HEK293 (cell line): ENCODE data around the gene ITGB3.

Experiments used
- EGR2 ChIP-seq: fragments of 450-650 bp; formaldehyde crosslinking; IDR thresholded peaks from 2 replicates; pipeline ENCODE4 v1.5.1; 2016; ENCODE audit warnings: low read depth, missing biosample characterization, missing genetic modification characterization
- GFI1B ChIP-seq: fragments of 450-650 bp; formaldehyde crosslinking; IDR thresholded peaks from 2 replicates; pipeline ENCODE4 v1.5.1; 2016; ENCODE audit warnings: missing biosample characterization, missing genetic modification characterization
- HOXA7 ChIP-seq: sonication (generic); formaldehyde crosslinking; IDR thresholded peaks from 2 replicates; pipeline ENCODE4 v1.8.1; 2022; ENCODE audit warnings: missing genetic modification reagents, borderline replicate concordance
- KLF17 ChIP-seq: fragments of 450-650 bp; formaldehyde crosslinking; IDR thresholded peaks from 2 replicates; pipeline ENCODE4 v1.5.1; 2016; ENCODE audit warnings: missing biosample characterization, missing genetic modification characterization
- WT1 ChIP-seq: fragments of 450-650 bp; formaldehyde crosslinking; IDR thresholded peaks from 2 replicates; pipeline ENCODE4 v1.5.1; 2016; ENCODE audit warnings: missing biosample characterization, missing genetic modification characterization
- ZBTB8A ChIP-seq: fragments of 450-650 bp; formaldehyde crosslinking; IDR thresholded peaks from 2 replicates; pipeline ENCODE4 v1.5.1; 2016; ENCODE audit warnings: missing biosample characterization, missing genetic modification characterization
- ZEB2 ChIP-seq: fragments of 450-650 bp; formaldehyde crosslinking; IDR thresholded peaks from 2 replicates; pipeline ENCODE4 v1.5.1; 2016; ENCODE audit warnings: missing biosample characterization, missing genetic modification characterization
- ZNF112 ChIP-seq: fragments of 450-650 bp; formaldehyde crosslinking; IDR thresholded peaks from 2 replicates; pipeline ENCODE4 v1.5.0; 2017; ENCODE audit warnings: missing biosample characterization, missing genetic modification characterization
- ZNF121 ChIP-seq: fragments of 450-650 bp; formaldehyde crosslinking; IDR thresholded peaks from 2 replicates; pipeline ENCODE4 v1.5.1; 2016; ENCODE audit warnings: missing biosample characterization, missing genetic modification characterization
- ZNF140 ChIP-seq: fragments of 450-650 bp; formaldehyde crosslinking; IDR thresholded peaks from 2 replicates; pipeline ENCODE4 v1.5.1; 2016; ENCODE audit warnings: missing biosample characterization, missing genetic modification characterization
- ZNF174 ChIP-seq: fragments of 450-650 bp; formaldehyde crosslinking; IDR thresholded peaks from 2 replicates; pipeline ENCODE4 v1.5.0; 2017; ENCODE audit warnings: missing biosample characterization, mild to moderate bottlenecking, missing genetic modification characterization
- ZNF202 ChIP-seq: fragments of 450-650 bp; formaldehyde crosslinking; IDR thresholded peaks from 2 replicates; pipeline ENCODE4 v1.5.1; 2016; ENCODE audit warnings: missing biosample characterization, missing genetic modification characterization, borderline replicate concordance
- ZNF26 ChIP-seq: fragments of 450-650 bp; formaldehyde crosslinking; IDR thresholded peaks from 2 replicates; pipeline ENCODE4 v1.5.1; 2016; ENCODE audit warnings: missing biosample characterization, missing genetic modification characterization
- ZNF302 ChIP-seq: fragments of 450-650 bp; formaldehyde crosslinking; IDR thresholded peaks from 2 replicates; pipeline ENCODE4 v1.5.1; 2016; ENCODE audit warnings: missing biosample characterization, missing genetic modification characterization, low read depth
- ZNF324 ChIP-seq: fragments of 450-650 bp; formaldehyde crosslinking; IDR thresholded peaks from 2 replicates; pipeline ENCODE4 v1.5.1; 2016; ENCODE audit warnings: missing biosample characterization, missing genetic modification characterization
- ZNF354C ChIP-seq: fragments of 450-650 bp; formaldehyde crosslinking; IDR thresholded peaks from 2 replicates; pipeline ENCODE4 v1.5.1; 2016; ENCODE audit warnings: missing biosample characterization, missing genetic modification characterization, low read depth, borderline replicate concordance
- ZNF366 ChIP-seq: fragments of 450-650 bp; formaldehyde crosslinking; conservative IDR thresholded peaks from 2 replicates; pipeline ENCODE4 v1.5.1; 2016; ENCODE audit warnings: missing biosample characterization, missing genetic modification characterization
- ZNF433 ChIP-seq: fragments of 450-650 bp; formaldehyde crosslinking; IDR thresholded peaks from 2 replicates; pipeline ENCODE4 v1.5.1; 2016; ENCODE audit warnings: missing biosample characterization, missing genetic modification characterization, low read depth
- ZNF548 ChIP-seq: fragments of 450-650 bp; formaldehyde crosslinking; IDR thresholded peaks from 2 replicates; pipeline ENCODE4 v1.5.1; 2016; ENCODE audit warnings: missing biosample characterization, missing genetic modification characterization
- ZNF660 ChIP-seq: fragments of 450-650 bp; IDR thresholded peaks from 2 replicates; pipeline ENCODE4 v1.5.1; 2018; ENCODE audit warnings: missing biosample characterization, mild to moderate bottlenecking, missing genetic modification characterization
- ZNF664 ChIP-seq: fragments of 450-650 bp; formaldehyde crosslinking; IDR thresholded peaks from 2 replicates; pipeline ENCODE4 v1.5.1; 2016; ENCODE audit warnings: missing biosample characterization, missing genetic modification characterization
- ZNF792 ChIP-seq: fragments of 450-650 bp; formaldehyde crosslinking; IDR thresholded peaks from 2 replicates; pipeline ENCODE4 v1.5.1; 2016; ENCODE audit warnings: missing biosample characterization, missing genetic modification characterization
- TF ChIP-seq, protein P1 (sequence below): fragments of 450-650 bp; formaldehyde crosslinking; IDR thresholded peaks from 2 replicates; pipeline ENCODE4 v1.5.1; 2016; ENCODE audit warnings: missing biosample characterization, missing genetic modification characterization, low read depth
- TF ChIP-seq, protein P2 (sequence below): fragments of 450-650 bp; formaldehyde crosslinking; IDR thresholded peaks from 2 replicates; pipeline ENCODE4 v1.5.1; 2016; ENCODE audit warnings: missing biosample characterization, missing genetic modification characterization
- TF ChIP-seq, protein P3 (sequence below): fragments of 450-650 bp; formaldehyde crosslinking; IDR thresholded peaks from 2 replicates; pipeline ENCODE4 v1.5.1; 2016; ENCODE audit warnings: missing biosample characterization, missing genetic modification characterization
- TF ChIP-seq, protein P4 (sequence below): fragments of 450-650 bp; formaldehyde crosslinking; IDR thresholded peaks from 2 replicates; pipeline ENCODE4 v1.5.1; 2016; ENCODE audit warnings: missing biosample characterization, missing genetic modification characterization, borderline replicate concordance

ITGB3 gene

DNA sequence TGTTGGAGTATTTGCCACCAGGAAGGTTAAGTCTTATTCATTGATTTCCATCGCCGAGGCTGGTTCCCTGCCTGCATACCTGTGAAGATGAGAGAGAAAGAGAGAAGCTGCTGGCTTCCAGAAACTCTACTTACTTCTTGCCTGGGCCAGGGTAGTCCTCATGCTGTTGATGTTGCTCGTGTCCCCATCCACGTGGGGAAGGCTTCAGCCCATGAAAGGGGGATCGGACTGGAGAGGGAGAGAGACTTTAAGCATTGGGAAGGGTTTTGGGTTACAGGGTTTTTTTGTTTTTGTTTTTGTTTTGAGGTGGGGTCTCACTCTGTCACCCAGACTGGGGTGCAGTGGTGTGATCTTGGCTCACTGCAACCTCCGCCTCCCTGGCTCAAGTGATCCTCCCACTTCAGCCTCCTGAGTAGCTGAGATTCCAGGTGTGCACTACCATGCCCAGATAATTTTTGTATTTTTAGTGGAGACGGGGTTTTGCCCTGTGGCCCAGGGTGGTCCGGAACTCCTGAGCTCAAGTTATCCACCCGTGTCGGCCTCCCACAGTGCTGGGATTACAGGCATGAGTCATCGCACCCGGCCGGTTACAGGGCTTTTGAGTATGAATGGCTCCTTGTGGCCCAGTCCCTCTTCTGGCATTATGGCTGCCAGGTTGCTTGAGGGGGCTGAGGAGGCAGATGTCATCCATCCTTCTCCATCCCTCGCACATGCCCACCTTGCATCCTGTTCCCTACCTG lies 26.6 kb downstream of the ITGB3 start (continued):
- 0 out of 2 replicates have a peak, but pooled peaks have one; percentile 19 for TF ChIP-seq ZNF660 (tag by site-specific recombination)
- TF ChIP-seq, protein P1, sequence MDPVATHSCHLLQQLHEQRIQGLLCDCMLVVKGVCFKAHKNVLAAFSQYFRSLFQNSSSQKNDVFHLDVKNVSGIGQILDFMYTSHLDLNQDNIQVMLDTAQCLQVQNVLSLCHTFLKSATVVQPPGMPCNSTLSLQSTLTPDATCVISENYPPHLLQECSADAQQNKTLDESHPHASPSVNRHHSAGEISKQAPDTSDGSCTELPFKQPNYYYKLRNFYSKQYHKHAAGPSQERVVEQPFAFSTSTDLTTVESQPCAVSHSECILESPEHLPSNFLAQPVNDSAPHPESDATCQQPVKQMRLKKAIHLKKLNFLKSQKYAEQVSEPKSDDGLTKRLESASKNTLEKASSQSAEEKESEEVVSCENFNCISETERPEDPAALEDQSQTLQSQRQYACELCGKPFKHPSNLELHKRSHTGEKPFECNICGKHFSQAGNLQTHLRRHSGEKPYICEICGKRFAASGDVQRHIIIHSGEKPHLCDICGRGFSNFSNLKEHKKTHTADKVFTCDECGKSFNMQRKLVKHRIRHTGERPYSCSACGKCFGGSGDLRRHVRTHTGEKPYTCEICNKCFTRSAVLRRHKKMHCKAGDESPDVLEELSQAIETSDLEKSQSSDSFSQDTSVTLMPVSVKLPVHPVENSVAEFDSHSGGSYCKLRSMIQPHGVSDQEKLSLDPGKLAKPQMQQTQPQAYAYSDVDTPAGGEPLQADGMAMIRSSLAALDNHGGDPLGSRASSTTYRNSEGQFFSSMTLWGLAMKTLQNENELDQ (tag by site-specific recombination): no peak
- TF ChIP-seq ZNF664 (tag by site-specific recombination): no peak
- TF ChIP-seq WT1 (tag by site-specific recombination): peak; percentile 74
- TF ChIP-seq ZNF548 (tag by site-specific recombination): no peak
- TF ChIP-seq ZNF174: no peak
- TF ChIP-seq ZNF112 (tag by site-specific recombination): no peak
- no peak for TF ChIP-seq ZNF140 (tag by site-specific recombination)
- peak; percentile 93 for TF ChIP-seq ZEB2 (tag by site-specific recombination)
- no peak for TF ChIP-seq GFI1B (tag by site-specific recombination)
- TF ChIP-seq ZNF302 (tag by site-specific recombination): no peak
- no peak for TF ChIP-seq ZNF792 (tag by site-specific recombination)
- no peak for TF ChIP-seq HOXA7 (CRISPR knock-in tag)
- TF ChIP-seq EGR2: peak; percentile 14; the same call in 1 of the 2 replicates
- TF ChIP-seq ZNF202 (tag by site-specific recombination): no peak
- TF ChIP-seq ZNF26: no peak
- TF ChIP-seq, protein P2, sequence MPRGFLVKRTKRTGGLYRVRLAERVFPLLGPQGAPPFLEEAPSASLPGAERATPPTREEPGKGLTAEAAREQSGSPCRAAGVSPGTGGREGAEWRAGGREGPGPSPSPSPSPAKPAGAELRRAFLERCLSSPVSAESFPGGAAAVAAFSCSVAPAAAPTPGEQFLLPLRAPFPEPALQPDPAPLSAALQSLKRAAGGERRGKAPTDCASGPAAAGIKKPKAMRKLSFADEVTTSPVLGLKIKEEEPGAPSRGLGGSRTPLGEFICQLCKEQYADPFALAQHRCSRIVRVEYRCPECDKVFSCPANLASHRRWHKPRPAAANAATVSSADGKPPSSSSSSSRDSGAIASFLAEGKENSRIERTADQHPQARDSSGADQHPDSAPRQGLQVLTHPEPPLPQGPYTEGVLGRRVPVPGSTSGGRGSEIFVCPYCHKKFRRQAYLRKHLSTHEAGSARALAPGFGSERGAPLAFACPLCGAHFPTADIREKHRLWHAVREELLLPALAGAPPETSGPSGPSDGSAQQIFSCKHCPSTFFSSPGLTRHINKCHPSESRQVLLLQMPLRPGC (tag by site-specific recombination): 0 out of 2 replicates have a peak, but pooled peaks have one; percentile 11
- TF ChIP-seq, protein P3, sequence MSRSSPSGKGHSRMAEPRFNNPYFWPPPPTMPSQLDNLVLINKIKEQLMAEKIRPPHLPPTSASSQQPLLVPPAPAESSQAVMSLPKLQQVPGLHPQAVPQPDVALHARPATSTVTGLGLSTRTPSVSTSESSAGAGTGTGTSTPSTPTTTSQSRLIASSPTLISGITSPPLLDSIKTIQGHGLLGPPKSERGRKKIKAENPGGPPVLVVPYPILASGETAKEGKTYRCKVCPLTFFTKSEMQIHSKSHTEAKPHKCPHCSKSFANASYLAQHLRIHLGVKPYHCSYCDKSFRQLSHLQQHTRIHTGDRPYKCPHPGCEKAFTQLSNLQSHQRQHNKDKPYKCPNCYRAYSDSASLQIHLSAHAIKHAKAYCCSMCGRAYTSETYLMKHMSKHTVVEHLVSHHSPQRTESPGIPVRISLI (tag by site-specific recombination): no peak
- peak; percentile 79 for TF ChIP-seq KLF17 (tag by site-specific recombination)
- TF ChIP-seq, protein P4, sequence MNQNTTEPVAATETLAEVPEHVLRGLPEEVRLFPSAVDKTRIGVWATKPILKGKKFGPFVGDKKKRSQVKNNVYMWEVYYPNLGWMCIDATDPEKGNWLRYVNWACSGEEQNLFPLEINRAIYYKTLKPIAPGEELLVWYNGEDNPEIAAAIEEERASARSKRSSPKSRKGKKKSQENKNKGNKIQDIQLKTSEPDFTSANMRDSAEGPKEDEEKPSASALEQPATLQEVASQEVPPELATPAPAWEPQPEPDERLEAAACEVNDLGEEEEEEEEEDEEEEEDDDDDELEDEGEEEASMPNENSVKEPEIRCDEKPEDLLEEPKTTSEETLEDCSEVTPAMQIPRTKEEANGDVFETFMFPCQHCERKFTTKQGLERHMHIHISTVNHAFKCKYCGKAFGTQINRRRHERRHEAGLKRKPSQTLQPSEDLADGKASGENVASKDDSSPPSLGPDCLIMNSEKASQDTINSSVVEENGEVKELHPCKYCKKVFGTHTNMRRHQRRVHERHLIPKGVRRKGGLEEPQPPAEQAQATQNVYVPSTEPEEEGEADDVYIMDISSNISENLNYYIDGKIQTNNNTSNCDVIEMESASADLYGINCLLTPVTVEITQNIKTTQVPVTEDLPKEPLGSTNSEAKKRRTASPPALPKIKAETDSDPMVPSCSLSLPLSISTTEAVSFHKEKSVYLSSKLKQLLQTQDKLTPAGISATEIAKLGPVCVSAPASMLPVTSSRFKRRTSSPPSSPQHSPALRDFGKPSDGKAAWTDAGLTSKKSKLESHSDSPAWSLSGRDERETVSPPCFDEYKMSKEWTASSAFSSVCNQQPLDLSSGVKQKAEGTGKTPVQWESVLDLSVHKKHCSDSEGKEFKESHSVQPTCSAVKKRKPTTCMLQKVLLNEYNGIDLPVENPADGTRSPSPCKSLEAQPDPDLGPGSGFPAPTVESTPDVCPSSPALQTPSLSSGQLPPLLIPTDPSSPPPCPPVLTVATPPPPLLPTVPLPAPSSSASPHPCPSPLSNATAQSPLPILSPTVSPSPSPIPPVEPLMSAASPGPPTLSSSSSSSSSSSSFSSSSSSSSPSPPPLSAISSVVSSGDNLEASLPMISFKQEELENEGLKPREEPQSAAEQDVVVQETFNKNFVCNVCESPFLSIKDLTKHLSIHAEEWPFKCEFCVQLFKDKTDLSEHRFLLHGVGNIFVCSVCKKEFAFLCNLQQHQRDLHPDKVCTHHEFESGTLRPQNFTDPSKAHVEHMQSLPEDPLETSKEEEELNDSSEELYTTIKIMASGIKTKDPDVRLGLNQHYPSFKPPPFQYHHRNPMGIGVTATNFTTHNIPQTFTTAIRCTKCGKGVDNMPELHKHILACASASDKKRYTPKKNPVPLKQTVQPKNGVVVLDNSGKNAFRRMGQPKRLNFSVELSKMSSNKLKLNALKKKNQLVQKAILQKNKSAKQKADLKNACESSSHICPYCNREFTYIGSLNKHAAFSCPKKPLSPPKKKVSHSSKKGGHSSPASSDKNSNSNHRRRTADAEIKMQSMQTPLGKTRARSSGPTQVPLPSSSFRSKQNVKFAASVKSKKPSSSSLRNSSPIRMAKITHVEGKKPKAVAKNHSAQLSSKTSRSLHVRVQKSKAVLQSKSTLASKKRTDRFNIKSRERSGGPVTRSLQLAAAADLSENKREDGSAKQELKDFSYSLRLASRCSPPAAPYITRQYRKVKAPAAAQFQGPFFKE (tag by site-specific recombination): 0 out of 2 replicates have a peak, but pooled peaks have one; percentile 68
- TF ChIP-seq ZBTB8A: peak; percentile 36
- peak; percentile 15; the same call in 1 of the 2 replicates for TF ChIP-seq ZNF324
- peak; percentile 17; the same call in 1 of the 2 replicates for TF ChIP-seq ZNF433 (tag by site-specific recombination)
- no peak for TF ChIP-seq ZNF366 (tag by site-specific recombination)
- no peak for TF ChIP-seq ZNF354C (tag by site-specific recombination)
- no peak for TF ChIP-seq ZNF121 (tag by site-specific recombination)
